Stimulated activated naive CD8-positive, alpha-beta T cell treated with anti-CD3 and anti-CD28 coated beads, Interleukin-15, Interleukin-2, amounts not matched to agents 100 ng/mL and 50 ng/mL, for 24 hours (primary cell): ENCODE data around the gene SOX13.

ENCODE experiments used
- H3K27ac Mint-ChIP-seq: one replicate; pipeline ENCODE4 v1.8.0; 2021; ENCODE audit warnings: mild to moderate bottlenecking, mixed read lengths
- H3K27me3 Mint-ChIP-seq: one replicate; pipeline ENCODE4 v1.8.0; 2021; ENCODE audit warnings: mixed read lengths
- H3K36me3 Mint-ChIP-seq: one replicate; pipeline ENCODE4 v1.8.0; 2021; ENCODE audit warnings: low read depth, mixed read lengths
- H3K4me1 Mint-ChIP-seq: one replicate; pipeline ENCODE4 v1.8.0; 2021; ENCODE audit warnings: low read depth, mixed read lengths
- H3K4me3 Mint-ChIP-seq: one replicate; pipeline ENCODE4 v1.8.0; 2021; ENCODE audit warnings: mild to moderate bottlenecking, mixed read lengths
- H3K9me3 Mint-ChIP-seq: one replicate; pipeline ENCODE4 v1.8.0; 2021; ENCODE audit warnings: mixed read lengths

SOX13 gene

GRCh38 chr1:204172404-204173029 lies 99.6 kb downstream of the SOX13 start:
- peaks cover 22% of the 10 kb centered on the region for H3K9me3 Mint-ChIP-seq
- peaks cover 6% of the 10 kb centered on the region for H3K27me3 Mint-ChIP-seq
- H3K4me1 Mint-ChIP-seq: no peaks in the 10 kb centered on the region
- no peak overlapping the region for H3K4me3 Mint-ChIP-seq
- H3K27ac Mint-ChIP-seq: no peak overlapping the region
- H3K36me3 Mint-ChIP-seq: no peaks in the 10 kb centered on the region

GRCh38 chr1:204174958-204175357 lies 102.0 kb downstream of the SOX13 start:
- Mint-ChIP-seq H3K4me3 (no peak overlapping the region), H3K27me3 (peaks cover 6% of the 10 kb centered on the region), H3K27ac (no peak overlapping the region), H3K4me1 (no peaks in the 10 kb centered on the region), H3K36me3 (no peaks in the 10 kb centered on the region), H3K9me3 (peaks cover 16% of the 10 kb centered on the region)

GRCh38 chr1:204176049-204176448 lies 103.1 kb downstream of the SOX13 start:
- Mint-ChIP-seq H3K9me3 (peaks cover 11% of the 10 kb centered on the region), H3K4me3 (no peak overlapping the region), H3K27me3 (peaks cover 6% of the 10 kb centered on the region), H3K36me3 (no peaks in the 10 kb centered on the region), H3K4me1 (no peaks in the 10 kb centered on the region), H3K27ac (no peak overlapping the region)

- no peaks in the 10 kb centered on the region for H3K36me3 Mint-ChIP-seq
These were observed 104.2 kb downstream of the SOX13 start for GRCh38 chr1:204177133-204177532.

More at GRCh38 chr1:204177133-204177532, 104.2 kb downstream of the SOX13 start:
- no peak overlapping the region for H3K27ac Mint-ChIP-seq
- no peaks in the 10 kb centered on the region for H3K4me1 Mint-ChIP-seq
- H3K27me3 Mint-ChIP-seq: peaks cover 6% of the 10 kb centered on the region
- H3K4me3 Mint-ChIP-seq: no peak overlapping the region
- peaks cover 4% of the 10 kb centered on the region for H3K9me3 Mint-ChIP-seq
